Jurkat, Clone E6-1 (cell line): ENCODE results near the gene ASH1L.

Experiments
- DNase-seq: peaks from one replicate; pipeline ENCODE4 v3.0.0-alpha.2; 2011; ENCODE audit warnings: low read depth, low spot score
- H3K4me3 ChIP-seq: 2 replicates; pipeline ENCODE4 v1.5.1; 2011; ENCODE audit warnings: mild to moderate bottlenecking, low read length, control low read depth, moderate library complexity

ASH1L gene

DNA sequence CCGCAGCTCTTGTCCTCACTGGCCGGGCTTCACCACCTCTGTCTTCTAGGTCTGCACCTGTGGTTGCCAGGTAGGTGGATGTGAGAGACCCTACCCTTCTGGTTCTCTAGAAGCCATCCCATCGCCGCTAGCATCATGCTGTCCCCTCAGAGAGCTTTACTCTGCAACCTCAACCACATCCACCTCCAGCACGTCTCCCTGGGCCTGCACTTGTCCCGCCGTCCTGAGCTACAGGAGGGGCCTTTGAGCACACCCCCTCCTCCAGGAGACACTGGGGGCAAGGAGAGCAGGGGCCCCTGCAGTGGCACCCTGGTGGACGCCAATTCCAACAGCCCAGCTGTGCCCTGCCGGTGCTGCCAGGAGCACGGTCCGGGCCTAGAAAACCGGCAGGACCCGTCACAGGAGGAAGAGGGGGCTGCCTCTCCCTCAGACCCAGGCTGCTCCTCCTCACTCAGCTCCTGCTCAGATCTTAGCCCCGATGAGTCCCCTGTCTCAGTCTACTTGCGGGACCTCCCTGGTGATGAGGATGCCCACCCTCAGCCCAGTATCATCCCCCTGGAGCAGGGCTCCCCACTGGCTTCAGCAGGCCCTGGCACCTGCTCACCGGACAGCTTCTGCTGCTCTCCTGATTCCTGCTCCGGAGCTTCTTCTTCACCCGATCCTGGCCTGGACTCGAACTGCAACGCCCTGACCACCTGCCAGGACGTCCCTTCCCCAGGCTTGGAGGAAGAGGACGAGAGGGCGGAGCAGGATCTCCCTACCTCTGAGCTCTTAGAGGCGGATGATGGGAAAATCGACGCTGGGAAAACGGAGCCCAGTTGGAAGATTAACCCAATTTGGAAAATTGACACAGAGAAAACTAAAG lies 240.7 kb downstream of the ASH1L start:
- no peak for DNase-seq
- H3K4me3 ChIP-seq, result no peak overlapping the region

DNA sequence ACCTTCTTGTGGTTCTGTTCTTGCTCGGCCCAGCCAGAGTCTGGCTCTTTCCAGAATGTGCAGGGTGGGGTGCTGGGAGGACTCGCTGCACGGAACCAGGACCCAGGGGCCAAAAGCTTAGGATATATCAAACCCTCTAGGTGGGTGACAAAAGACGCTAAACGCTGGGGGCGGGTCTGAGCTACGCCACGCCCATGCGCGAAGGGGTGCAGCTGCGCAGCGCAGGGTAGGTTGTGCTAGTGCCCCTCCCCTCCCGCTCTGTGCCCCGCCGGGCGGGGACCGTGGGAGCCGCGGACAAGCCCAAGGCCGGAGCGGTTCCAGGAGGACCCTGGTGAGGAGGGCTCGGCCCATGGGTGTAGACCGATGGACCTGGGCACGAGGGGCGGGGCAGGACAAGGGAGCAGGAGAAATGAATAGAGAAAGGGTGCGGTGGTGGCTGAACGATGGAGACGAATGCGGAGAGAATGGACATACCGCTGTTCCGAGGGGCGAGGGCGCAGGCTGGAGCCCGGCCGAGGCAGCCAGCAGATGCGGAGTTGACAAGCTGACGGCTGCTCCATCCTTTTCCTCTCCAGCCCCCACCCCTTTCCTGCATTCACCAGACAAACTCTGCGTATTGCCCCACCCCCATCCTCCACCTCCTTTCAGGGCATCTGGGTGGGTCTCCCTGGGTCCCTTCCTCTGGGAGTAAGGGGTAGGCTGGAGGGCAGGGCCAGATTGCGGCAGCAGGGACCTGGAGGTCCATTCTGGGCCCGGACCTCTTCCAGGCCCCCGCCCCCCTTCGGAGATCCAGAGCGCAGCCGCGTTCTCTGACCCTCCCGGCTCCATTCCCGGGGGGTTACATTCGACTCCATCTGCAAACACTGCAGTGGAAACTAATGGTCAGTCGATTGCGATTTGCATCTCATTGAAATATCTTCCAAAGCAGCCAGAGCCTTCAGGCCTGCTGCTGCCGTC lies 241.7 kb downstream of the ASH1L start, which contains the start of gene RUSC1:
RUSC1 (plus strand) TSS at position 234 of the 957 bp plus-strand sequence. CDS start 880 bp downstream, outside the sequence.
- H3K4me3 ChIP-seq, result no peak within 1 kb of the TSS
- DNase-seq, result no peak

DNA sequence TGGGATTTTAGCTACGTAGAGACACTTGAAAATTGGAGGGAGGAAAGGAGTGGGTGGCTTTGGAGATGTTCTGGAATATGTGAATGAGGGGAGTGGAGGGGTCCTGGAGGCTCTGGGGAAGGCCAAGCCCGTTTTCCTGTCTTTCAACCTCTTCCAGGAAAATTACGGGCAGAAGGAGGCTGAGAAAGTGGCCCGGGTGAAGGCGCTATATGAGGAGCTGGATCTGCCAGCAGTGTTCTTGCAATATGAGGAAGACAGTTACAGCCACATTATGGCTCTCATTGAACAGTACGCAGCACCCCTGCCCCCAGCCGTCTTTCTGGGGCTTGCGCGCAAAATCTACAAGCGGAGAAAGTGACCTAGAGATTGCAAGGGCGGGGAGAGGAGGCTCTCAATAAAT lies 242.4 kb downstream of the ASH1L start:
- no peak for DNase-seq
- H3K4me3 ChIP-seq, result no peak overlapping the region

DNA sequence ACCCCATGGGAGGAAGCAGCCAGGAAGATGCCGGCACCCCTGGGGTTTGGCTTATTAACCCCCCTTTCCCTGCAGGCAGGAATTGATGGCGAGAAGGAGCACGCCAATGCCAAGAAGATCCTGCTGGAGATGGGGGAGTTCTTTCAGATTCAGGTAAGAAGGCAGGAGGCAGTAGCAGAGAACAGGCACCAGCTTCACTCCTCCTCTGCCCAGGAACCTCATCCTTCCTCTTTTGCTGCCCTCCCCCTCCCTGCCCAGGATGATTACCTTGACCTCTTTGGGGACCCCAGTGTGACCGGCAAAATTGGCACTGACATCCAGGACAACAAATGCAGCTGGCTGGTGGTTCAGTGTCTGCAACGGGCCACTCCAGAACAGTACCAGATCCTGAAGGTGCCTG lies 243.1 kb downstream of the ASH1L start:
- DNase-seq, result no peak

DNA sequence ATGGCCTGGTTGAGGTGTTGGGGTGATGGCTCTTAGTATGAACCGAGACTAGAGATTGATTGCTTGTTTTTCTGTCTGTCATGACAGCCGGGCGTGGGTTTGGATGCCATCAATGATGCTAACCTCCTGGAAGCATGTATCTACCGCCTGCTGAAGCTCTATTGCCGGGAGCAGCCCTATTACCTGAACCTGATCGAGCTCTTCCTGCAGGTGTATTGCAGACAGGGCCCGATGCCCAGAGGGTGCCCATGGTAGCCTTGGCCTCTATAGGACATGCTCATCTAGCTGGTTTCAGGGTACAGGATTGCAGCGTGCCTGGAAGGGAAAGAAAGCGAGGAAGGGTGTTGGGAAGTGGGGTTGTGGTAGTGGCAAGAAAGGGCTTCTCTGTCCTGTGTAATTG lies 244.5 kb downstream of the ASH1L start:
- H3K4me3 ChIP-seq, result no peak overlapping the region
- no peak for DNase-seq

More for the DNA sequence above, 243.1 kb downstream of the ASH1L start:
- no peak overlapping the region for H3K4me3 ChIP-seq

DNA sequence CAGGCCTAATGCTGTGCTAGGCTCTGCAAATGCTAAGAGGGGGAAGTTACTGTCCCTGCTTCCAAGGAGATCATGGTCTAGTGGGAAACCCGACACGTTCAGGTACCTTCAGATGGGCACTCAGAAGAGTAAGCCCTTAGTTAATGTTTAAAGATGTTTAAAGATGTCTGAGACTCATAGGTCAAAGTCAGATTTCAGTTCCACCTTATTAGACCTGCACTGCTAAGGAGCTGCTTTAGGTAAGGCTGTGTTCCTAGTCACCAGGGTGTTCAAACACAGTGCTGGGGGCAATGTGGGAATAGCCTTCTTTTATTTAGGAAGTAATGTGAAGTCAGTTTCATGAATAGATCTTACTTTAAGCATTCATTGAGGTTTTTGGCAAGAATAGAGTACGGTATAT lies 245.7 kb downstream of the ASH1L start:
- DNase-seq, result no peak
- no peak overlapping the region for H3K4me3 ChIP-seq

DNA sequence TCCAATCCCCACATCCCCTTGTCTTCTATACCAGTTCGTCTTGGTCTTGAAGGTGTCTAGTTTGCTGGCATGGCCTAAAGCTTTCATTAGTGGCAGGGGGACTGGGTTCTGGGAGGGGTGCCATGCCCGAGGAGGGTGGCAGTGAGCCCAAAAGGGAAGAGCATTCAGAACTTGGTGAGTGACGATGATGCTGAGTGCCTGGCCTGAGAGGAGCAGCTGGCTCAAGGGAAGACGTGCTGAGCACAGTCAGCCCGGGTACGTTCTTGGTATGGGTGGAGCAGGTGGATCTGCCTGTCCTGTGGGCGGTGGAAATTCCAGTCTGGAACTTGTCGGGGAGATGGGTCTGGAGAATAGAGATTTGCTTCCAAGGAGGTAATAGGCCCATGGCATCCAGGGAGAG lies 249.3 kb downstream of the ASH1L start:
- no peak overlapping the region for H3K4me3 ChIP-seq
- DNase-seq, result no peak

DNA sequence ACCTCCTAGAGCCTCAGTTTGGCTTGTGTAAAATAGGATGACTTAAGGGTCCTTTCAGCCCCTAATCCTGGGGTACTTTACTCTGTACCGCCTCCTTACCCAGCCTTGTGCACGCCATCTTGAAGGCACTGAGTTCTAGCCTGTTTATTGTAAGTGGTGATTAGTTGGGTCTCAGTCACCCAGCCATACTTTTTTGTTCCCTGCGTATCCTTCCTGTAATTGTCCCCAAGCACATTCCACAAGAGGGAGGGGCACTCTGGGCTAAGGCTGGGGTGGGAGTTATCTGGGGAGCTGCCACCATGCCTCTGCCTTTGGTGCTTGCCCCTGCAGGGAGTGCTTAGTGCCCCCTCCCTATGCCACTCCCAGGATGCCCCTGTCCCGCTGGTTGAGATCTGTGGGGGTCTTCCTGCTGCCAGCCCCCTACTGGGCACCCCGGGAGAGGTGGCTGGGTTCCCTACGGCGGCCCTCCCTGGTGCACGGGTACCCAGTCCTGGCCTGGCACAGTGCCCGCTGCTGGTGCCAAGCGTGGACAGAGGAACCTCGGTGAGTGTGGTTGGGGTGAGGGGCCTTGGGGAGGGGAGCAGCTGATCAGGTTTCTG lies 253.1 kb downstream of the ASH1L start:
- peak overlapping the region; percentile 83 for H3K4me3 ChIP-seq
- DNase-seq, result no peak

DNA sequence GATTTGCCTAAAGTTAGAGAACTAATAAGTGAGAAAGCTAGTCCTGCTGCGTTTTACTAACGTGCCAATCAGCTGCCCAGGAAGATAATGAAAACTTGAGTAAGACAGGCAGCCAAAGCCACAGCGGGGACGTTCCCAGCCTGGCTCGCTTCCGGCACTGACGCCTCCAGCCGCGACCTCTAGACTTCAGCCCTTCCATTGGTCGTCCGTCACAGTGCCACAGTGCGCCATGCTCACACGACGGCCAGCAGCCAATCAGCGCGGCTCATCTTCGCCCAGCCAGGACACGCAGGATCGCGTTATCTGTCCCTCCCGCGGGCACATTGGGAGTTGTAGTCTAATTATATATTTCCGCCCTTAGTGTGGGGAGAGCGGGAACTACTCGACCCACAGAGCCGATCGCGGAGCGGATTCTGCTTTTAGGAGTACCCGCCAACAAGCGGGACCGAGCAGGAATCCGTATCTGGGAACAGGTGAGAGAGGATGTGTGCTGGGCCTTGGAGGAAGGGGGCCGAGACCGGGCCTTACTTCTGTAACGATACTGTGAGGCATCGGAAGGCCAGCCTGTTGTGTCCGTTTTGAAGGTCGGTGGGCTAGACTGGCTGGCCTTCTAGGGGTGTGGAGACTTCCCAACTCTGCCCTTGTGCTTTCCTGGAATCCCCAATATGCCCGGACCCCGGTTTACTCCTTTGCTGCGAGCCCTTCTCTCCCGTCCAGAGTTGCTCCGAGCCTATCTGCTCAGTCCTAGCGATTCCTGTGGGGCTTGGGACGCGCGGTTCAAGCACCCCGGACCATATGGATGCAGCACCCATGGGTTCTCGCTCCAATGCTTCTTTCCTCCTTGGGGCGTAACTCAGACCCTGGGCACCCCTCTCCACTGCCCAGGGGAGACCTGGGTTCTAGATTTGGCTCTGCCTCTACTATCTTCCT lies 253.8 kb downstream of the ASH1L start, which contains the start of gene FDPS:
FDPS (plus strand) TSS at position 374 of the 930 bp plus-strand sequence. CDS start 924 bp downstream, outside the sequence.
- DNase-seq, result peak; percentile 99

DNA sequence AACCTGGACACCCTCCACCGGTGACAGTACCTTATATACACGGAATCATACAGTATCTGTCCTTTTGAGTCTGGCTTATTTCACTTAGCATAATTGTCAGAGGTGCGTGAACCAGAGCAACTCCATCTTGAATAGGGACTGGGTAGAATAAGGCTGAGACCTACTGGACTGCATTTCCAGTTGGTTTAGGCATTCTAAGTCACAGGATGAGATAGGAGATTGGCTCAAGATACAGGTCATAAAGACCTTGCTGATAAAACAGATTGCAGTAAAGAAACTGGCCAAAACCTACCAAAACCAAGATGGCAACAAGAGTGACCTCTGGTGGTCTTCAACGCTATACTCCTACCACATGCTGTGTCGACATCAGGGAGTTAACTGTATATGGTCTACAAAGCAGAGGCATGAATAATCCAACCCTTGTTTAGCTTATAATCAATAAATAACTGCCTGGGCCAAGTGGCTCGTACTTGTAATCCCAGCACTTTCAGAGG lies 255.3 kb downstream of the ASH1L start:
- DNase-seq, result peak; percentile 55

More for the DNA sequence above, 253.8 kb downstream of the ASH1L start, which contains the start of gene FDPS:
- peak within 1 kb of the TSS; percentile 83 for H3K4me3 ChIP-seq

DNA sequence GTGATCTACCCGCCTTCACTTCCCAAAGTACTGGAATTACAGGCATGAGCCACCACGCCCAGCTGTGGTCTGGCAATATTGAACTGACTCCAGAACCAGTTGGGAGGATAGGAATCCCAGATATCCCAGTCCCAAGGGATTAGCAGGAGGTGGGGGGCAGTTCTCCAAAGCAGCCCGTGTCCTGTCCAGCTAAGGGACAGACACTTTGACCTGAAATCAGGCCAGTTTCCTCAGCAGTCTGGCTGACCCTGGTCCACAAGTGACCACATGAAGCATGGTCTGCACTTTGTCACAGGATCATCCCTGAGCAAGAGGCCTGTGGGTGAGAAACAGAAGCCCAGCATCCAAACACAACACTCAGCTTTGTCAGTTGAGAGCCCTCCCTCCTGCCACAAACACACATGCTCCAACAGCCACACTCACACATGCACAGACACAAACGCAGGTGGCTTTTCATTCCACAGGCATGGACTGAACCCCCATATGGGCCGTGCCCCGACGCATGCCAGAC lies 256.7 kb downstream of the ASH1L start:
- H3K4me3 ChIP-seq, result no peak overlapping the region
- no peak for DNase-seq

More for the DNA sequence above, 255.3 kb downstream of the ASH1L start:
- no peak overlapping the region for H3K4me3 ChIP-seq

DNA sequence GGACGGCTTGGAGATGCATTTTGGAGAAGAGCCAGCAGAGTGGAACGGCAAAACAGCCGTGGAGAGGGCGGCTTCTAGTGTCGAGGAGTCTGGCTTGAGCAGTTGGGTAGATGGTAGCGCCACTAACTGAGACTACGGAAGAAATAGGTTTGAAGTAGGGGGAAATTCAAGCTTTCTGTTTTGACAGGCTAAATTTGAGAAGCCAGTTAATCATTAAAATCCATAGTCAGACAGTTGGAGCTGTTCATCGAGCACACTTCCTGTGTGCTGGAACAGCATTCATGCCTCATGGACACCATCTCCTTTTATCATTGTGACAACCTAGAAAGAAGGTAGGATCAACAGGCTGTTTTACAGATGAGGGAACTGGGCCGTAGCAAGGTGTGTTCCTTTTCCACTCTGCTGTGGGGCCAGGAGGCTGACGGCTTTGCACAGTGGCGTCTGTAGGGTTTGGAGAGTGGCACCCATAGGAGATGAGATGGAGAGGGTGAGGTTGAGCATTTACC lies 258.0 kb downstream of the ASH1L start:
- H3K4me3 ChIP-seq, result no peak overlapping the region
- no peak for DNase-seq

DNA sequence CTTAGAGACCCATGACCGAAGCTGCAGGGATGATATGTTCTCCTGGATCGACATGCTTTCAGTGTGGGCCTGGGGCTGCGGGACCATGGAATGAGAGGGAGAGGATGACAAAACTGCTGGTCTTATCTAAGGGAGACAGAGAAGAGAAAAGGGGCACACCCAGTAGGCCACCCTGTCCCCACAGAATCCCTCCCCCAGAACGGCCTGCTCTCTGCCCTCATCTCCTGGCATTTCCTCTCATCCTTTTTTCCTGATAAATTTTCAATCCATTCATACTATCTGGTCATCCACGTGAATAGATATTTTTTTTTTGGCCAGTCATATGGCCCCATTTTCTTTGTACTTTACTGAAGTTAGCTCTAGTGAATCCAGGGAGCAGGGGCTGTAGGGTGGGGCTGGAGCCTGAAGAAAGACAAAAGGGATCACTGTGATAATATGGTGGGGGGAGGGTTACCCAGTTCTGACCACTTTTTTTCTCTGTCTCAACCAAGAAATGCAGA lies 261.2 kb downstream of the ASH1L start, which contains the start of gene PKLR:
PKLR (minus strand) TSS at position 97 of the 500 bp plus-strand sequence; CDS start at position 54, 43 bp downstream.
- H3K4me3 ChIP-seq, result no peak within 1 kb of the TSS
- DNase-seq, result no peak

DNA sequence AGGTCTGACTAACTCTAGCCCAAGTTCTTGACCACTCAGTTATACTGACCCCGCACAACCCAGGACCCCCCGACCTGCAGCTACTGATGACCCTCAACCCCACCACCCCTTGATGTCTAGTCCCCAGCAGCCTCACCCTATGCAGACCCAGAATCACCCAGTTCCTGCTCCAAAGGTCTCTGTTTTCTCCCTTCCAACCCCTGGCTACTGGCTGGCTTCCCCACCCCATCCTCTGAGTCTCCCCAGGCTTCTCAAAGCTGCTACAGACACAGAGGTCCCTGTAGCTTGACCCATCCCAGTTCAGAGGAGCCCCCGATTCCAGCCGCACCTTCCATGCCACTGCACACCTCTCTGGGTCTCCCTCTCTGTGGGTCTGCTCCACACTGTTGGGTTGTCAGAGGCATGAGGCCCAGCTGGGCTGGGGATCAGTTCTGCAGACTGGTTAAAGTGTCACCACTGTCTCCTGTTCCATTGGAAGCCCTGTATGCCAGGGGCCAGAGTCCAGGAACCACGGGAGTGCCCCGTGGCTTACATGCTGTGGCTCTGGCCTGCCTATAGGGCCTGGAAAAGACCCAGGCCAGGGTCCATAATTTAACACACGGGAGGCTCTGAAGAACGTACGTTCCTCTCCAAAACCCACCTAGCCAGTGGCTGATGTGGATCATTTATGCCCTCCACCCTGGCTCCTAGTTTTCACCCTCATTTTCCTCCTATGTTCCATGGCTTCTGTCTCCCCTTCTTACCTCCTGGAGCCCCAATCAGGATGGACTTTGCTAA lies 261.9 kb downstream of the ASH1L start:
- no peak overlapping the region for H3K4me3 ChIP-seq
- no peak for DNase-seq

DNA sequence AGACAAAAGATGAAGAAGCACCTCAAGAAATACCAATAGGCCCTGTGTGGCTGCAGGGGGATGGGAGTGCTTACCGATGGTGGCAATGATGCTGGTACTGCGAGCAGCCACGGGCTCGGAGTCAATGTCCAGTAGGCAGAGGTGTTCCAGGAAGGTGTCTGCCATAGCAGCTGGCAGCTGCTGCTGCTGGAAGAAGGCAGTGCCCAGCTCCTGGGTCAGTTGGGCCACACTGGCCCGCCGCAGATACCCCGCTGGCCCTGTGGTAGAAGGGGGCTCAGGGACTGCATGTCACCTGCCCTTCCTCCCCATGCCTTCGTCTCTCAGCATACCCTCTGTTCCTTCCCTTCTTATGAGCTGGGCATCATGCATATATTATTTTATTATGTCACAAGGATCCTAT lies 262.6 kb downstream of the ASH1L start:
- H3K4me3 ChIP-seq, result no peak overlapping the region
- DNase-seq, result no peak

DNA sequence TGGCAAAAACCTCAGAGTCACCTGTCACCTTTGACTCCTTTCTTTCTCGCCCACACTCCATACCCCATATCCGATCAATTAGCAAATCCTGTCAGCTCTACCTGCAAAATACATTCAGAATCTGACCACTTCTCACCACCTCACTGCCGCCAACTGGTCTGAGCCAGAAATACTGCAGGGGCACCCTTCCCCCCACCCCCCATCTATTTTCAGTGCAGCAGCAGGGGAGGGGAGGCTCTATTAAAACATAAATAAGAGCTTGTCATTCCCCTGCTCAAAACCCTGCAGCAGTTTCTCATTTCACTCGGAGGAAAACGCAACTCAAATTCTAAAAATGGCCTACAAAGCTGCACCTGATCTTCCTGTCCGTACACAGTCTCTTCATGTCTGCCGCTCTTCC lies 265.2 kb downstream of the ASH1L start:
- no peak for DNase-seq
- H3K4me3 ChIP-seq, result no peak overlapping the region

DNA sequence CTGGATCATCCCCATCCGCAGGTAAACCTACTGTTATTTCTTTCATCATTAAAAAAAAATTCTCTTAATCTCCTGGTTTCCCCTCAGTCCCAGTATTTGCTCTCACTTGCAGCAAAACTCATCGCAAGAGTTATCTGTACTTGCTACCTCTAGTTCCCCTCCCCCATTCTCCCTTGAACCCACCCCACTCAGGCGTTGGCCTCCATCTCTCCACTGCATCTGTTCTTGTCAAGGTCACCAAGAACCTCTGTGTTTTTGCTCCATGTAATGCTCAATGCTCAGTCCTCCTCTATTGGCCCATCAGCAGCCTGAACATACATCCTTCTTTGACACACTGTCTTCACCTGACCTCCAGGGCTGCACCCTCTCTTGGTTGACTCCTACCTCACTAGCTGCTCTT lies 265.9 kb downstream of the ASH1L start:
- H3K4me3 ChIP-seq, result no peak overlapping the region

More for the DNA sequence above, 265.9 kb downstream of the ASH1L start:
- DNase-seq, result no peak
